Measurements from ENCODE around the gene THSD7B.
"Not testable (repeated sequence)": the region's sequence is repeated elsewhere in the genome, so short reads cannot be mapped to it uniquely, and the experiment has no call there.

The THSD7B gene

DNA sequence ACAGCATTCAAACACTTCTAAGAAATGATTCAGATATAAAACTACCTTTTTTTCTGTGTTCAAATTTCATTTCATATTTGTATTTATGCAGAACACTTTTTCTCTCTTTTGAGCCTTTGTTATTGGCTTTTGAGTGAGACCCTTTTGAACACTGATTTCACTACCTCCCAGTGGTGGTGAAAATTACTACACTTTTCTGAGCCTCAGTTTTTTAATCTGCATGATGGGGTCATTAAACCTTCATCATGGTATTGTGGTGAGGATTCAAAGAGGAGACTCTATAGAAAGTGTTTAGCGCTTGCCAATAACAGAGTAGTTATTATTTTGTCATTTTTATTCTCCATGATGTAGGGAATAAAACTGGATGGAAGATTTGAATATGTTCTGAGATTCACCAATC lies 169.8 kb downstream of the THSD7B start:
- H3K4me1 Mint-ChIP-seq = no peaks in the 10 kb centered on the region

DNA sequence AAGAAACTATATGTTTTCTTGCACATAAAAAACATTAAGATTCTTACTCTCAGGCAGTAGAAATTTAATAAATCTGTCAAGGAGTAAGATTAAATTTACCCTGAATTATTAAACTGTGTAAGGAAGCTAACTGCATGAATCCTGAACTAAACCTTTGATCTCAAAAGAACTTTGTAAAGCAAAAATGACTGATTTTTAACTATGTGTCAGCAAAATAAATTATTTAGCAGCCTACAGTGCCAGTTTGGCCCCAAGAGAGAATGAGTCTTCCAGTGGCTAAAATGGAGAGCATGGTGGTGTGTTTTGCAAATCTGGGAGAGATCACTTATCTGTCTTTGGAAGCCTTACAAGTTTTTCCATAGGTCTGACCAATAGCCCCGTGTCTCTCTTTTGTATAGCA lies 190.7 kb downstream of the THSD7B start:
- H3K27me3 Mint-ChIP-seq = no peaks in the 10 kb centered on the region
- H3K9me3 Mint-ChIP-seq = peaks cover 0 to 3% of the 10 kb centered on the region in 2 donors

More for the DNA sequence above, 169.8 kb downstream of the THSD7B start:
- Mint-ChIP-seq H3K27ac (no peak overlapping the region), H3K27me3 (no peaks in the 10 kb centered on the region), H3K4me3 (no peak overlapping the region), H3K36me3 (no peaks in the 10 kb centered on the region), H3K9me3 (peaks cover 4 to 15% of the 10 kb centered on the region in 2 donors)
- no peak for ATAC-seq (replicated peaks)
- DNase-seq = no peak

DNA sequence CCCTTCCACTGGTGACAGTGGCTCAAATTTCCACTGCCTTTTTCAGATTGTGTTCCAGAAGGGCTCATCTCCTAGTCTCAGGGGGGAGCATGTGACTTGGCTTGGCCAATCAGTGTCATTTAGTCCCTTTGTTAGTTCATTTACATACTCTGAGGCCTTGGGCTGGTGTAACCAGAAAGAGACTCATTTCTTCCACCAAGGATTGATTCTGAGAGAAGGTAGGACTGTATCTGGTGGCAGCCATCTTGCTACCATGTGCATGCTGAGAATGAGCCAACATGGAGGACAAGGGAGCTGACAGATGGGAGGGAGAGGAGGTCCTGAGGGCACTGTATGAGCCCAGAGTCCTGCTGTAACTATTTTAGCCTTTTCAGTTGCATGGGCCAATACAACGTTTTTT lies 191.7 kb downstream of the THSD7B start:
- H3K27ac Mint-ChIP-seq = no peak overlapping the region
- DNase-seq = no peak
- no peaks in the 10 kb centered on the region for H3K36me3 Mint-ChIP-seq
- H3K27me3 Mint-ChIP-seq = no peaks in the 10 kb centered on the region
- H3K4me3 Mint-ChIP-seq = no peak overlapping the region
- H3K9me3 Mint-ChIP-seq = peaks cover 0 to 3% of the 10 kb centered on the region in 2 donors
- no peak for ATAC-seq (replicated peaks)
- no peaks in the 10 kb centered on the region for H3K4me1 Mint-ChIP-seq

More for the DNA sequence above, 190.7 kb downstream of the THSD7B start:
- Mint-ChIP-seq H3K4me1 (no peaks in the 10 kb centered on the region), H3K27ac (no peak overlapping the region), H3K4me3 (no peak overlapping the region), H3K36me3 (no peaks in the 10 kb centered on the region)
- ATAC-seq (replicated peaks) = no peak
- no peak for DNase-seq

DNA sequence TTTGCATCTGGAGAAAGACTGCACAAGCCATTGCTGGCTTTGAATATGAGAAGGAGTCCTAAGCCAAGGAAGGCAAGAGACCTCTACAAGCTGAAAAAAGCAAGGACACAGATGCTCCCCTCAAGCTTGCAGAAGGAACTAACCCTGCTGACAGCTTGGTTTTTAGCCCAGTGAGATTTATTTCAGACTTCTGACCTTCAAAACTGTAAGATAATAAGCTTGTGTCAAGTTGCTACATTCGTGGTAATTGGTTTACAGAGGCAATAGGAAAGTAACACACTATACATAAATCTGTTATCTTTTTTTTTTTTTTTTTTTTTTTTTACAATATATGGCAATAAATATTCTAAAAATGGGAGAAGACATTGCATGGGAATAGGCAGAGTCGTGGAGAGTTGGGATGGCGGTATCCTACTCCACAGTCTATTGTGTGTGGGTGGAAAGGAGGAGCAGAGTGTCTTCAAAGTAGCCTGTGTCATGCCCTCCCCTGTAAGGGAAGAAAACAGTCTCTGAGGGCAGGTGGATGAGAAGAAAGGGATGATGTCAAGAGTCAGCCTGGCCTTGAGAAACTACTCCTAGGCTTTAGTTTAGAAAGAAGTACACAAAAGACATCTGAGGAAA lies 196.9 kb downstream of the THSD7B start:
- no peaks in the 10 kb centered on the region for H3K4me1 Mint-ChIP-seq
- no peaks in the 10 kb centered on the region for H3K36me3 Mint-ChIP-seq
- ATAC-seq (replicated peaks) (no peak), DNase-seq (no peak)
- no peak overlapping the region for H3K27ac Mint-ChIP-seq
- H3K9me3 Mint-ChIP-seq = peaks cover 2 to 4% of the 10 kb centered on the region in 2 donors
- H3K4me3 Mint-ChIP-seq = no peak overlapping the region
- H3K27me3 Mint-ChIP-seq = no peaks in the 10 kb centered on the region

DNA sequence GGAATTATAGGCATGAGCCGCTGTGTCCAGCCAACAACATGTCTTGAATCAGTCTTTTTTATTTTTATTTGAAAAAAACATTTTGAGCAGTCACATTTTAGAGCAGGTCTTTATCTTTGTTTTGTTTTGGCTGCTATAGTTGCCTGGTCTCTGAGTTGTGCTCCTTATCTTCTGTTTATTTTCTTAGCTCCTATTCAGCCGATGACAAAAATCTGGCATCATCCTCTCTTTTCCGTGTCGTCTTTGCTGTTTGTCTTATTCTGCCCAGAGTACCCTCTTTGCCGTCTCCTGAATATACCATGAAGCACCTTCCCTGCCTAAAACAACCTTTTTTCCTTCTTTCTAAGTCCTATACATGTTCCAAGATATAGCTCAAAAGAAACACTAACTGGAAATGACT lies 201.1 kb downstream of the THSD7B start:
- H3K4me1 Mint-ChIP-seq = no peaks in the 10 kb centered on the region
- H3K27ac Mint-ChIP-seq = no peak overlapping the region
- no peaks in the 10 kb centered on the region for H3K36me3 Mint-ChIP-seq
- H3K4me3 Mint-ChIP-seq = no peak overlapping the region
- H3K9me3 Mint-ChIP-seq = peaks cover 2 to 4% of the 10 kb centered on the region in 2 donors
- ATAC-seq (replicated peaks) (no peak), DNase-seq (no peak)
- H3K27me3 Mint-ChIP-seq = no peaks in the 10 kb centered on the region

DNA sequence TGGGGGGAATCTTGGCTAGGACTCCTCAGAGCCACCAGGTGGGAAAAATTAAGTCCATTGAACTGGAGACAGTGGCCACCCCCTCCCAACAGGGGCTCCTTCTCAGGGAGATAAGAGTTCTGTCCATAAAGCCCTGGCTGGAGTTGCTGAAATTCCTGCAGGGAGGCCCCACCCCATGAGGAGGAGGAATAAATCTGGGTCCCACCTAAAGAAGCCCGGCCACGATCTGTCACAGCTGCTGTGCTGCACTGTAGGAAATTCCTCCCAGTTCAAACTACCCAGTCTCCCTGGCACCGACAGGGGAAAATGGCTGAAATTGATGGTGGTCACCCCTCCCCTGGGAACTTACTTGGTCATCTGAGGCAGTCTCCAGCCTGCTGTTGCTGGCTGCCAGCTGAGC lies 215.0 kb downstream of the THSD7B start:
- no peaks in the 10 kb centered on the region for H3K4me1 Mint-ChIP-seq
- peaks cover 7 to 10% of the 10 kb centered on the region in 2 donors for H3K9me3 Mint-ChIP-seq
- no peak overlapping the region for H3K4me3 Mint-ChIP-seq
- H3K36me3 Mint-ChIP-seq = no peaks in the 10 kb centered on the region
- ATAC-seq (replicated peaks) (no peak), DNase-seq (no peak)
- H3K27me3 Mint-ChIP-seq = no peaks in the 10 kb centered on the region
- H3K27ac Mint-ChIP-seq = no peak overlapping the region

DNA sequence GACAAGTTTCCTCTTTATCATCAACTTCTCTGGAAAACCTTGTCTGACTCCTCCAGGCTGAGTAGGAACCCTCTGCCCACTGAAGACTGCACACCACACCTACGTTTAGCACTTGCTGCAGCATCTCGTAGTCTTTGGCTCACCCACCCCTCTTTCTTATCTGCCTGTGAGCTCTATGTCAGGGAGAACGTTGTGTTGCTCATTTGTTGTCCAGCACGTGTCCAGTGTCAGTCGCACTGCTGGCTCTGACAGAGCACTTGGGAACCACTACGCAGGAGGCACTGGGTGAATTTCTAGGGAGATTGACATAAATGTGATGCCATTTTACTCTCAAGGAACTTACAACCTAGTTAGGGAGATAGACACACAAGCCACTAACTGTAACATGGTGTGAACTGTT lies 216.3 kb downstream of the THSD7B start:
- H3K4me1 Mint-ChIP-seq; H3K36me3 Mint-ChIP-seq; DNase-seq; ATAC-seq (replicated peaks); H3K27ac Mint-ChIP-seq; H3K9me3 Mint-ChIP-seq; H3K4me3 Mint-ChIP-seq; H3K27me3 Mint-ChIP-seq: not testable (repeated sequence)

DNA sequence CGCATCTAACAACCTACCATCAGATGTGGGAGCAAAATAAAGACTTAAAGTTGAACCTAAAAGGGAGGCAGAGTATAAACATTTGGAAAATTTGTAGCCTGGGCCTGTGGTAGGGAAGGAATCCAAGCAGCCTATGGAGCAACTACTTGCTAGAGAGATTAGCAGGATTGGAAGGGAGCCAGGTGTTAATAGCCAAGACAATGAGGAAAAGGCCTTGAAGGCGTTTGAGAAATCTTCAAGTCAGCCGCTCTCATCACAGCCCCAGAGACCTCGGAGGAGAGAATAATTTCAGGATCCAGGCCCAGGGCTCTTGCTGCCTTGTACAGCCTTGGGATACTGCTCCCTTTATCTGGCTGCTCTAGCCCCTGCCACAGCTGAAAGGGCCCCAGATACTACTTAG lies 219.7 kb downstream of the THSD7B start:
- no peak overlapping the region for H3K4me3 Mint-ChIP-seq
- no peak overlapping the region for H3K27ac Mint-ChIP-seq
- no peak for DNase-seq
- H3K9me3 Mint-ChIP-seq = peaks cover 0 to 3% of the 10 kb centered on the region in 2 donors
- no peaks in the 10 kb centered on the region for H3K4me1 Mint-ChIP-seq
- no peak for ATAC-seq (replicated peaks)
- H3K36me3 Mint-ChIP-seq = no peaks in the 10 kb centered on the region
- no peaks in the 10 kb centered on the region for H3K27me3 Mint-ChIP-seq

DNA sequence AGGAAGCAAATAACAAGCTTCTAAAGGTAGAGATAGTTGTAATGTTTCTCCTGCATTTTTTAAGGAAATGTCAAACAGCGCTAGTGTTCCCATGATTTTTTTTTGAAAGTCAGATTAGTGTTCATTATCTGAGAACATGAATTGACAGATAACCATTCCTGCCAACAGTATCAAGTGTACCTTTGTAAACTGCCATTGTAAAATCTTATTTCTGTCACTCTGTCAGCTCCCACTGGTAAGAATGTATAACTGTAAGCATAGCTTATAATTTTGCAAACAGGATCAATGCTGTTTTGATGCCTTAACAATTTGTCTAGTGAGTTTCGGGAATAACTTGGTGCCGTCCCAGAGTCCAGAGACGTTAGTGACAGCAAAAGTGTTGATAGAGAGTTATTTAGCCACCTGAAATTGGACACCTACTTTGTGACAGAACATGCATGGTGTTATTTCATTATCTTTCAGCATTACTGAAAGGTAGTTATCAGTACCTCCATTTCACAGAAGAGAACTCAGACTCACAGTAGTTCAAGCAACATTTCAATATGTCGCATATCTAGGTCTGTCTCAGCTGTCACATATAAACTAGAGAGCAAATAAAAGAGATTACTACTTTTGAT lies 221.4 kb downstream of the THSD7B start:
- H3K27ac Mint-ChIP-seq = no peak overlapping the region
- no peak for ATAC-seq (replicated peaks)

DNA sequence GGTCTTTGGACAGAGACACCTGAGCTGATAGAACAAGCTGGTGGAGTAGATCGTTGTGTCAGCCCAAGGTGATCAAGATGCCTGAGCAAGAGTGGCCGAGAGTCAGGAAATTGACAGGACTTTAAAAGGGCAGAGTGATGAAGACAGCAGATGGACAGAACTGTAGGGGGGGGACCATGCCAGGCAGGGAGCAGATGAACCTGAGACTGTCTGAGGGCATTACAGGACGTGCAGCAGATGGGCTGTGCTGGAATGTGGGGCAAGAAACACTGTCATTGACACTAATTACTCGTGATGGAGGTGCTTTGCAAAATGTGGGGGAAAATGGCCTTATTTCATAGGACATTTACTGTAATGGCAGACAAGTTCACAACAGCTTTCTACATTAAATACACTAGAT lies 225.0 kb downstream of the THSD7B start:
- no peak for DNase-seq
- Mint-ChIP-seq H3K36me3 (no peaks in the 10 kb centered on the region), H3K4me3 (no peak overlapping the region), H3K27me3 (no peaks in the 10 kb centered on the region), H3K4me1 (no peaks in the 10 kb centered on the region), H3K9me3 (no peaks in the 10 kb centered on the region), H3K27ac (no peak overlapping the region)
- ATAC-seq (replicated peaks) = no peak

More for the DNA sequence above, 221.4 kb downstream of the THSD7B start:
- H3K9me3 Mint-ChIP-seq = peaks cover 0 to 3% of the 10 kb centered on the region in 2 donors
- no peak overlapping the region for H3K4me3 Mint-ChIP-seq
- no peaks in the 10 kb centered on the region for H3K4me1 Mint-ChIP-seq
- no peak for DNase-seq
- H3K27me3 Mint-ChIP-seq = no peaks in the 10 kb centered on the region
- H3K36me3 Mint-ChIP-seq = no peaks in the 10 kb centered on the region

DNA sequence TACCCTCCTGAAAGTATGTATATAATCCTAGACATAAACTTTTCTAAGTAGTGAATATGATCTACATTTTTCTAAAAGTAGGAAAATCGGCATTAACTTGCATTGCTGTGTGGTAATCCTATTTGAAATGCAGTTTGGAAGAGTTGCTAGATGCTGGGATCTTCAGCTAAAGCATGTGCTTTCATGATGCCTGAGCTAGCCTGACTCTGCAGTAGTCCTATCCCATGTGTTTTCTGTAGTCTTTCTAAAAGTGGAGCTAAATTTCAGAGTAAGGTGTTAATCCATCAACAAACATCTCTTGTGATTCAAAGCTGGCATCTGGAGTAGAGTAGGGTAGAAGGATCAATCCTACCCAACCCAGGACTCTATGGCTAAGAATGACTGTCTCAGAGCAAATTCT lies 229.4 kb downstream of the THSD7B start:
- Mint-ChIP-seq H3K4me3 (no peak overlapping the region), H3K27ac (no peak overlapping the region), H3K36me3 (no peaks in the 10 kb centered on the region), H3K27me3 (no peaks in the 10 kb centered on the region), H3K4me1 (no peaks in the 10 kb centered on the region), H3K9me3 (no peaks in the 10 kb centered on the region)
- no peak for DNase-seq
- ATAC-seq (replicated peaks) = no peak

DNA sequence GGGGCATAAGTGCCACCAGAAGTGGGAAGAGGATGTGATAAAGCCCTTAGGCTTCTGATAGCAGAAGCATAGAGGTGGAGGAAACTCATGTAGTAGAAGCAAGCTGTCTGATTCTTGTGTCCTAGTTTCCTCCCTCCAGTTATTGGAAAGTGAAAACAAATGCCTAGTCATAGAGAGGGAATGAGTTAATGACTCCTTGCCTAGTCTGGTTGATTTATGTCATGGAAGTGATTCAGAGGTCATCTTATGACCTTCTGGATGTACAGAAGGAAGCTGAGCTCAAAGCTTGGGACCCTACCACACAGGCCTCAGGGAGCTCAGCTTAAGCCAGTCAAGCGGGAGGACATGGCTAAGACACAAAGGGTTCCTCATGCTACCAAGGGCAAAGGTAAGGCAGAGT lies 232.2 kb downstream of the THSD7B start:
- Mint-ChIP-seq H3K9me3 (no peaks in the 10 kb centered on the region), H3K36me3 (no peaks in the 10 kb centered on the region), H3K27me3 (no peaks in the 10 kb centered on the region), H3K4me1 (no peaks in the 10 kb centered on the region), H3K4me3 (no peak overlapping the region), H3K27ac (no peak overlapping the region)
- ATAC-seq (replicated peaks) = no peak
- DNase-seq = no peak

DNA sequence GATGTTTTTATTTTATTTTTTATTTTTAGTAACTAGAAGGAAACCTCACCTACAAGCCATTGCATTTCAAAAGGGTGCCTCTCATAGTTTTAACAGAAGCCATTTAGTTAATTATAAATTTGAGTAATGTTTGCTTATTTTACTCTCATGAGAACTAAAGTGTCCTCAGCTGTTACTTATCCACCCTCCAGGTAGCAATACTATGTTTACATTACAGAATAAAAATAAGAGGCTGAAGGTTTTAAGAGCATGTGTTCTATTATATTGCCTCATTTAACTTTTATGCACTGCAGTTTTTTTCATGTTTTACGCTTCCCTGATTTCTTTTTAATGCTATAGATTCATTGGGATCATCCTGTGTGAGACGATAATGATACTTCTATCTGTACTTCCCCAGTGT lies 235.5 kb downstream of the THSD7B start:
- no peaks in the 10 kb centered on the region for H3K36me3 Mint-ChIP-seq
- ATAC-seq (replicated peaks) (no peak), DNase-seq (no peak)
- no peak overlapping the region for H3K4me3 Mint-ChIP-seq
- no peak overlapping the region for H3K27ac Mint-ChIP-seq
- no peaks in the 10 kb centered on the region for H3K9me3 Mint-ChIP-seq
- H3K27me3 Mint-ChIP-seq = no peaks in the 10 kb centered on the region
- no peaks in the 10 kb centered on the region for H3K4me1 Mint-ChIP-seq

DNA sequence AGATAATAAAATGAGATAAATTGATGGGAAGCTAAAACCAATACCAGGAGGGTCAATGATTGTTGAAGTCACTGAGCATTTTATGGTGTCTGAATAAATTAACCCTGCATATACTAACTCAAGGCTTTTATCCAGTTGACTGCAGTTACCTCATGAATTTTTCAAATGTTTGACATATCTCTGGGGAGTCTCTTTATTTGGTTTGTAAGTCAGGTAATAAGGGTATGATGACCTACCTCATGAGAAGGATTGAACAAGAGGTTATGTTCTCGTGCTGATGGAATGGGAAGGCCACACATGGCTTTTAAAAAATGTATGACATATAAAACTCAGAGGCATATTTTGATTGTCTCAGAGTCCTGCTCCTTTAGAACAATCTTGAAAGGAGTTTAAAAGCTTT lies 237.6 kb downstream of the THSD7B start:
- Mint-ChIP-seq H3K36me3 (no peaks in the 10 kb centered on the region), H3K4me3 (no peak overlapping the region), H3K9me3 (no peaks in the 10 kb centered on the region), H3K27me3 (no peaks in the 10 kb centered on the region), H3K27ac (no peak overlapping the region), H3K4me1 (no peaks in the 10 kb centered on the region)
- no peak for ATAC-seq (replicated peaks)
- no peak for DNase-seq

DNA sequence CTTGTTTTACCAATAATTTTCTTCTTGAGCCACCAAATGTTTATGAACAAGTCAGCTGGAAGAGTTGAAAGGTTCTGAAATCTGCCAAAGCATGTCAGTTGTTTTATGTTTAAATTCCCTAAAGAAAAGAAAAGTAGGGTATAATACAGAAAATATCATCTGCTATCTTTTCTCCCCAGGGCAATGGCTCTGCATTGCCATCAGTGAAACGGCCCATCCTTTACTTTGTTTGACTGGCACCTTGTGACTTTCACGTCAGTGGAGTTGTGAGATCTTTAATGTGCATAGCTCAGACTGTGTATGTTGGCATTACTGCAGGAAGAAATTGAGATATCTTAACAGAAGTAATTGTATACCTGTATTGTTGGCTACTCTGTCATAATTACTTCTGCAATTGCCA lies 239.9 kb downstream of the THSD7B start:
- H3K4me1 Mint-ChIP-seq = no peaks in the 10 kb centered on the region
- H3K9me3 Mint-ChIP-seq = no peaks in the 10 kb centered on the region
- no peaks in the 10 kb centered on the region for H3K27me3 Mint-ChIP-seq
- ATAC-seq (replicated peaks) = no peak
- H3K36me3 Mint-ChIP-seq = no peaks in the 10 kb centered on the region
- DNase-seq = no peak
- H3K4me3 Mint-ChIP-seq = no peak overlapping the region
- no peak overlapping the region for H3K27ac Mint-ChIP-seq
